Hematopoietic multipotent progenitor cell treated with erythropoietin and hydrocortisone succinate and interleukin-3 and kit ligand, for 17 days (in vitro differentiated cells): ENCODE data around the gene HABP2.

Experiments used
- DNase-seq: peaks from one replicate; pipeline ENCODE4 v3.0.0-alpha.2; 2015; ENCODE audit warnings: low spot score

The HABP2 gene

GRCh38 chr10:113605268-113605978, 52.6 kb downstream of the HABP2 start:
- DNase-seq = no peak

GRCh38 chr10:113609704-113610108, 56.9 kb downstream of the HABP2 start:
- no peak for DNase-seq

GRCh38 chr10:113610631-113611601, 58.1 kb downstream of the HABP2 start:
- DNase-seq = no peak

GRCh38 chr10:113612154-113612553, 59.3 kb downstream of the HABP2 start:
- no peak for DNase-seq

GRCh38 chr10:113613427-113613826, 60.6 kb downstream of the HABP2 start:
- no peak for DNase-seq

GRCh38 chr10:113613977-113614690, 61.3 kb downstream of the HABP2 start:
- DNase-seq = no peak

GRCh38 chr10:113616244-113617074, 63.6 kb downstream of the HABP2 start:
- no peak for DNase-seq

- DNase-seq = no peak
Measured at GRCh38 chr10:113617086-113617485, 64.2 kb downstream of the HABP2 start.

GRCh38 chr10:113618338-113618737, 65.5 kb downstream of the HABP2 start:
- no peak for DNase-seq

GRCh38 chr10:113619401-113619800, 66.5 kb downstream of the HABP2 start:
- no peak for DNase-seq

GRCh38 chr10:113620511-113620910, 67.7 kb downstream of the HABP2 start:
- DNase-seq = no peak

- no peak for DNase-seq
Measured at GRCh38 chr10:113620936-113621335, 68.1 kb downstream of the HABP2 start.

- no peak for DNase-seq
Measured at GRCh38 chr10:113621799-113622198, 68.9 kb downstream of the HABP2 start.

- no peak for DNase-seq
Measured at GRCh38 chr10:113622831-113623230, 70.0 kb downstream of the HABP2 start.

- no peak for DNase-seq
Measured at GRCh38 chr10:113625461-113626186, 72.8 kb downstream of the HABP2 start.

- no peak for DNase-seq
Measured at GRCh38 chr10:113626809-113627355, 74.0 kb downstream of the HABP2 start.

GRCh38 chr10:113627836-113628235, 75.0 kb downstream of the HABP2 start:
- DNase-seq = no peak

- DNase-seq = no peak
Measured at GRCh38 chr10:113628607-113629153, 75.8 kb downstream of the HABP2 start.

- DNase-seq = no peak
Measured at GRCh38 chr10:113630929-113631533, 78.2 kb downstream of the HABP2 start.
